Mesothelial cell of epicardium (in vitro differentiated cells): ENCODE results near the gene PDIA6. TPM values are rescaled to one million over a fixed set of nuclear protein-coding genes. Genes with fewer than 3 reads are reported as not detected.

ENCODE experiments used
- DNase-seq, 2 experiments: peaks; one replicate each; pipeline ENCODE4 v3.0.0; 2021; ENCODE audit warnings: low spot score in 2 of 2; ENCODE audit not compliant: unreplicated experiment in 2 of 2
- H3K27ac Mint-ChIP-seq: 2 replicates; pipeline ENCODE4 v1.8.0; 2021; ENCODE audit warnings: mixed read lengths
- H3K27me3 Mint-ChIP-seq: 2 replicates; pipeline ENCODE4 v1.8.0; 2021; ENCODE audit warnings: low read depth, mixed read lengths
- H3K36me3 Mint-ChIP-seq: 2 replicates; pipeline ENCODE4 v1.8.0; 2021; ENCODE audit warnings: mixed read lengths
- H3K4me1 Mint-ChIP-seq: 2 replicates; pipeline ENCODE4 v1.8.0; 2021; ENCODE audit warnings: mixed read lengths
- H3K4me3 Mint-ChIP-seq: 2 replicates; pipeline ENCODE4 v1.8.0; 2021; ENCODE audit warnings: mild to moderate bottlenecking, moderate library complexity, mixed read lengths
- H3K9me3 Mint-ChIP-seq: 2 replicates; pipeline ENCODE4 v1.8.0; 2021; ENCODE audit warnings: mixed read lengths
- total RNA-seq: library from RNA; stranded (reverse); gene quantifications from 3 replicates; pipeline ENCODE4 v1.2.1, GENCODE V29; 2021
- TF ChIP-seq, protein P1 (sequence below): fragments of 200-600 bp; sonication (generic); IDR thresholded peaks from one replicate; pipeline ENCODE4 v1.5.0; 2021; ENCODE audit warnings: antibody characterized with exemption; ENCODE audit not compliant: unreplicated experiment

PDIA6 gene
- total RNA-seq, 1 donor from 2014 or later, result 201 TPM

DNA sequence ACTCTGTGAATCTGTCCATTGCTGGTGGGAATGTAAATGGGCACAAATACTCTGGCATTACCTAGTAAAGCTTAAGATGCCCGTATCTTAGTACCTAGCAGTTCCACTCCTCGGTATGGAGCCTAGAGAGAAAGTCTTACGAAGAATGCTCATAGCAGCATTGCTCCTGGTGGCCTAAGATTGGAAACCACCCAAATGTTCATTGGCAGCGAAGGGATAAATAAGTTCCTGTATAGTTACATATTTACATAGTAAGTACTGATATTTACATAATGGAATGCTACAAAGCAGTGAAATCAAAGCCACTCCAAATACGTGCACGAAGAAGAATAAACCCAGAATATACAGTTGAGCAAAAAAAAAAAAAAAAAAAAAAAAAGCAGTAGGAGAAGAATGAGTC is 46.7 kb upstream of the PDIA6 start:
- TF ChIP-seq, protein P1, sequence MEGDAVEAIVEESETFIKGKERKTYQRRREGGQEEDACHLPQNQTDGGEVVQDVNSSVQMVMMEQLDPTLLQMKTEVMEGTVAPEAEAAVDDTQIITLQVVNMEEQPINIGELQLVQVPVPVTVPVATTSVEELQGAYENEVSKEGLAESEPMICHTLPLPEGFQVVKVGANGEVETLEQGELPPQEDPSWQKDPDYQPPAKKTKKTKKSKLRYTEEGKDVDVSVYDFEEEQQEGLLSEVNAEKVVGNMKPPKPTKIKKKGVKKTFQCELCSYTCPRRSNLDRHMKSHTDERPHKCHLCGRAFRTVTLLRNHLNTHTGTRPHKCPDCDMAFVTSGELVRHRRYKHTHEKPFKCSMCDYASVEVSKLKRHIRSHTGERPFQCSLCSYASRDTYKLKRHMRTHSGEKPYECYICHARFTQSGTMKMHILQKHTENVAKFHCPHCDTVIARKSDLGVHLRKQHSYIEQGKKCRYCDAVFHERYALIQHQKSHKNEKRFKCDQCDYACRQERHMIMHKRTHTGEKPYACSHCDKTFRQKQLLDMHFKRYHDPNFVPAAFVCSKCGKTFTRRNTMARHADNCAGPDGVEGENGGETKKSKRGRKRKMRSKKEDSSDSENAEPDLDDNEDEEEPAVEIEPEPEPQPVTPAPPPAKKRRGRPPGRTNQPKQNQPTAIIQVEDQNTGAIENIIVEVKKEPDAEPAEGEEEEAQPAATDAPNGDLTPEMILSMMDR, result no peak
- peaks cover 2% of the 10 kb centered on the region for H3K4me1 Mint-ChIP-seq
- no peak overlapping the region for H3K27ac Mint-ChIP-seq
- no peak overlapping the region for H3K4me3 Mint-ChIP-seq
- no peaks in the 10 kb centered on the region for H3K9me3 Mint-ChIP-seq
- H3K36me3 Mint-ChIP-seq, result no peaks in the 10 kb centered on the region
- peaks cover 34% of the 10 kb centered on the region for H3K27me3 Mint-ChIP-seq
- DNase-seq, result no peak

DNA sequence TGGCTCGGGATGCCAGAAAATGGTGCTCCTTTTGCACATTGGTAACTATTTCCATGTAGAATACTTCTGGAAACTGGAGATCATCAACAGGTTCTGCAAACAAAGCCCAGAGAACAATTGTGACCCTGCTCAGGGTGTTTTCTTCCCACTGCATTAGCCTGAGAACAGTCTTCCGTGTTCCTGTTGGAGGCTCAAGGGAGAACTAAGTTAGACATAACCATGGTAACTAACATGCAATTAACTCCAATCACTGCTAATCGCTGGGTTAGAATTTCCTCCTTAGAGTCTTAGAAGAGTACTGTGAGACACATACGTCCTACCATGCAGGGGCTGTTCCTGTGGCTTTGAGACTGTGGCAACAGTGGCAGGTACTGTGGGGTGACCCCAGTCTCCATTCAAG is 36.0 kb upstream of the PDIA6 start:
- Mint-ChIP-seq H3K9me3 (no peaks in the 10 kb centered on the region), H3K4me1 (peaks cover 7% of the 10 kb centered on the region), H3K27ac (no peak overlapping the region), H3K27me3 (peaks cover 17% of the 10 kb centered on the region), H3K36me3 (no peaks in the 10 kb centered on the region), H3K4me3 (no peak overlapping the region)
- TF ChIP-seq, protein P1, result no peak
- no peak for DNase-seq

GRCh38 chr2:10847008-10847407 is 34.4 kb upstream of the PDIA6 start:
- Mint-ChIP-seq H3K4me1 (peaks cover 7% of the 10 kb centered on the region), H3K27me3 (peaks cover 14% of the 10 kb centered on the region), H3K27ac (no peak overlapping the region), H3K9me3 (peaks cover 4% of the 10 kb centered on the region), H3K36me3 (no peaks in the 10 kb centered on the region), H3K4me3 (no peak overlapping the region)
- no peak for DNase-seq
- TF ChIP-seq, protein P1, result no peak

DNA sequence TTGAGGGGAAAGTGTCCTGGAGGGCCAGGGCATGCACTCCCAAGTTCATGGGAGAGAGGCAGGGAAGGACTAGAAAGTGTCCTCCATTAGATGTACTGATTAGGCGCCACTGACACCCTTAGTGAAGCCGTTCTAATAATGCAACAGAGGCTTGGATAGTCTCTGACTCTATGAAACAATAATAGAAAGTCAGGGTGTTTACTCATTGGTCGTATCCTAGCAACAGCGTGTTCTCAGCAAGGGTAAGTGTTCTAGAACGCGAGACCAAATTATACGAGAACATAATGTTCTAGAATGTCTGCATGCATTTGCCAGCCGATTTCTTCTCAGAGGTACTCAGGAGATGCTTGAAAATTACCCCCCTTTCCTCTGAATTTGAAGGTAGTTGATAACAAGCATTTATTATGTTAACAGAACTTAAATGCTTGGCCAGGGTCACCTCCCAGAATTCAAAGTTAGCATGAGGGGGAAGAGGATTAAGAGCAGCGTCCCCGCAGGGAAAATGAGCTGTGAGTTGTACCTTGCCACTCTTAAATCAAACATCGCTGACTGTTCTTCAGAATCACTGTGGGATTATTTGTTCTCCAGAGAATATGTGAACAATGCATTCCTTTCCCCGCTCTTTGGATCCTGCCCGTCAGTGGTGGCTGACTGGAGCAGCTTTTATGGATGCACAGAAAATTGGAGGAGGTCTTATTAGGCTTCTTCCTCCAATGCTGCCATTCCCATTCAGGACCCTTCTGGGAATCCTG is 33.7 kb upstream of the PDIA6 start:
- Mint-ChIP-seq H3K4me1 (peaks cover 7% of the 10 kb centered on the region), H3K27ac (no peak overlapping the region), H3K9me3 (peaks cover 7% of the 10 kb centered on the region), H3K36me3 (no peaks in the 10 kb centered on the region), H3K27me3 (peaks cover 10% of the 10 kb centered on the region), H3K4me3 (no peak overlapping the region)
- TF ChIP-seq, protein P1, result no peak
- no peak for DNase-seq

DNA sequence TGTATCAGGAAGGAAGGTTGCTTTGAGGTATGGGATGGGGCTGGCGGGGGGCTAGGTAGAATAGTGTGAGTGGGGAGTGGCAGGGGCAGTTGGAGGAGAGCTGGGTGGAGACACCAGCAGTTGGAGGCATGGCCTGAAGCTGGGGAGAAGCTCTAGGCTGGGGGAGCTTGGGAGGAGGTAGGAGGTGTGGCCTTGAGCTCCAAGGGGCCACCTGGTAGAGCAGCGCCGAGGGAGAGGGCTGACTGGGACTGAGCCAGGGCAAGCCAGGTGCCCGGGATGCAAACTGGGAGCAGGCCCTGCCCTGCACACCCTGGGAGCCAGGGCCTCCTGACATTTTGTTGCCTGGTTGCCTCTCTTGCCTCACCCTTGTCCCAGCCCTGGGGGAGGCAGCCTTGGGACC is 33.1 kb upstream of the PDIA6 start:
- H3K27ac Mint-ChIP-seq, result no peak overlapping the region
- no peak for DNase-seq
- H3K4me1 Mint-ChIP-seq, result peaks cover 7% of the 10 kb centered on the region
- H3K9me3 Mint-ChIP-seq, result peaks cover 10% of the 10 kb centered on the region
- no peak overlapping the region for H3K4me3 Mint-ChIP-seq
- H3K27me3 Mint-ChIP-seq, result peaks cover 10% of the 10 kb centered on the region
- H3K36me3 Mint-ChIP-seq, result no peaks in the 10 kb centered on the region
- TF ChIP-seq, protein P1, result no peak
